ENCODE data around the gene ENAH. TPM values are rescaled to one million over a fixed set of nuclear protein-coding genes. Genes with fewer than 3 reads are reported as not detected.

The ENAH gene
- total and polyA plus RNA-seq, 2 donors (not counting 1 experiment from before 2014, with no cell fraction given): 1.3 to 1.6 TPM

DNA sequence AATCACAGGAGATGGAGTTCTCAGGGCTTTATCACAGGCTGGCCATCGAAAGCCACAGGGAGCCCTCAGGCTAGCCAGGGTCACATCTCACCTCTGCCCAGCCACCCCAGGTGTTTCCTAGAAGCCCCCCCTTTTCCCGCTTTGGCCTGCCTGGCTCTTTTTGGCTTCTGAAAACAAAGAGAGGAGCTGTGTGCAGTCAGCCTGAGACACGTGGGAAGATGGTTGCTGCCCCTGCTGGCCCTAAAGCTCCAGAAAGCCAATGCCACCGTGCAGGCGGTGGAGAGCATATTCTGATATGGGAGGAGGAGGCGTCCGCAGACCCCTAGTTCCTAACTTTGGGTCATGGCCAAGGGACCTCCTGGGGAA lies 206.3 kb downstream of the ENAH start:
- no peak overlapping the region for H3K9ac ChIP-seq (ENCODE audit: low read length)
- no peak overlapping the region for H3K4me2 ChIP-seq (replicated peaks; ENCODE audit: low read depth, low read length, poor library complexity, severe bottlenecking)
- no peak for DNase-seq
- no peak for ATAC-seq (ENCODE audit: low read depth)
- H3K9me3 ChIP-seq (ENCODE audit: control extremely low read depth in 1 of 3, control insufficient read depth in 2 of 3, insufficient read depth in 1 of 3, low read length in 2 of 3): peaks cover 0 to under 1% (median 0%) of the 10 kb centered on the region in 3 donors
- peak overlapping the region; percentile 72 for H2AFZ ChIP-seq (ENCODE audit: insufficient read depth, low read depth, low read length, poor library complexity, severe bottlenecking)
- intact Hi-C loops (cut with micrococcal nuclease): no loop called here
- WGBS (ENCODE audit: insufficient coverage): 65% methylated on average over 7 of the region's 7 CpGs
- no peaks in the 10 kb centered on the region for H3K27me3 Mint-ChIP-seq
- no peak overlapping the region for H3K4me3 Mint-ChIP-seq
- no peaks in the 10 kb centered on the region for H4K20me1 ChIP-seq (ENCODE audit: control insufficient read depth, insufficient read depth, low read length, poor library complexity, severe bottlenecking)
- ChIA-PET POLR2A (no interaction called here), CTCF (interaction anchor here (2.7 to 7.8 kb wide), 2 partner anchors 19 to 128 kb away, joined by 14 to 104 read pairs; partner anchors contain the start of gene LBR)
- H3K4me1 ChIP-seq (ENCODE audit: control insufficient read depth in 2 of 2, insufficient read depth in 2 of 2, low read length in 2 of 2): peaks cover 34 to 49% of the 10 kb centered on the region in 2 donors
- H3K27me3 ChIP-seq (replicated peaks in 1 of 4; ENCODE audit: control extremely low read depth in 1 of 4, control insufficient read depth in 3 of 4, insufficient read depth in 4 of 4, low read length in 3 of 4): no peaks in the 10 kb centered on the region
- no peak overlapping the region for H3K4me3 ChIP-seq (ENCODE audit: control extremely low read depth in 1 of 5, extremely low read depth in 1 of 5, insufficient read depth in 1 of 5, low read depth in 2 of 5, low read length in 4 of 5)
- H3K4me1 Mint-ChIP-seq: peaks cover 45% of the 10 kb centered on the region
- H3K27ac ChIP-seq (ENCODE audit: low read length in 2 of 2): no peak overlapping the region
- TF ChIP-seq, protein P1, sequence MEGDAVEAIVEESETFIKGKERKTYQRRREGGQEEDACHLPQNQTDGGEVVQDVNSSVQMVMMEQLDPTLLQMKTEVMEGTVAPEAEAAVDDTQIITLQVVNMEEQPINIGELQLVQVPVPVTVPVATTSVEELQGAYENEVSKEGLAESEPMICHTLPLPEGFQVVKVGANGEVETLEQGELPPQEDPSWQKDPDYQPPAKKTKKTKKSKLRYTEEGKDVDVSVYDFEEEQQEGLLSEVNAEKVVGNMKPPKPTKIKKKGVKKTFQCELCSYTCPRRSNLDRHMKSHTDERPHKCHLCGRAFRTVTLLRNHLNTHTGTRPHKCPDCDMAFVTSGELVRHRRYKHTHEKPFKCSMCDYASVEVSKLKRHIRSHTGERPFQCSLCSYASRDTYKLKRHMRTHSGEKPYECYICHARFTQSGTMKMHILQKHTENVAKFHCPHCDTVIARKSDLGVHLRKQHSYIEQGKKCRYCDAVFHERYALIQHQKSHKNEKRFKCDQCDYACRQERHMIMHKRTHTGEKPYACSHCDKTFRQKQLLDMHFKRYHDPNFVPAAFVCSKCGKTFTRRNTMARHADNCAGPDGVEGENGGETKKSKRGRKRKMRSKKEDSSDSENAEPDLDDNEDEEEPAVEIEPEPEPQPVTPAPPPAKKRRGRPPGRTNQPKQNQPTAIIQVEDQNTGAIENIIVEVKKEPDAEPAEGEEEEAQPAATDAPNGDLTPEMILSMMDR (IDR thresholded peaks at IDR 0.05): no peak
- no peak for TF ChIP-seq EZH2 (IDR thresholded peaks at IDR 0.05; ENCODE audit: borderline replicate concordance, insufficient read depth, low read depth, low read length, poor library complexity, severe bottlenecking)
- no peaks in the 10 kb centered on the region for H3K79me2 ChIP-seq (ENCODE audit: control insufficient read depth, insufficient read depth, low read length)
- no peaks in the 10 kb centered on the region for H3K9me3 Mint-ChIP-seq (ENCODE audit: insufficient read depth)
- H3K36me3 ChIP-seq (replicated peaks in 1 of 2; ENCODE audit: control extremely low read depth in 1 of 2, control insufficient read depth in 1 of 2, extremely low read depth in 1 of 2, insufficient read depth in 2 of 2, low read length in 1 of 2): no peaks in the 10 kb centered on the region
- no peak overlapping the region for H3K27ac Mint-ChIP-seq

All from B cell (primary cell).